Upper lobe of left lung (tissue), 4 donors: ENCODE data around the gene BPTF.

Experiments used
- CTCF ChIP-seq, 6 experiments: fragments of 450-650 bp in 4 of 6; fragments of 200-600 bp in 2 of 6; sonication (generic) in 2 of 6; IDR thresholded peaks; one replicate each; pipeline ENCODE4 v1.5.1; 2016 to 2019; ENCODE audit warnings: antibody characterized with exemption in 6 of 6
- EP300 ChIP-seq, 4 donors: sonication (generic); formaldehyde crosslinking; IDR thresholded peaks; one replicate each; pipeline ENCODE4 v1.5.1; 2017; ENCODE audit warnings: antibody characterized with exemption in 4 of 4, control low read depth in 2 of 4
- POLR2A ChIP-seq, 4 donors: fragments of 450-650 bp; IDR thresholded peaks; one replicate each; pipeline ENCODE4 v1.5.1; 2016 to 2017; ENCODE audit warnings: antibody characterized with exemption in 4 of 4, mild to moderate bottlenecking in 2 of 4
- POLR2AphosphoS5 ChIP-seq, 2 donors: sonication (generic); formaldehyde crosslinking; IDR thresholded peaks; one replicate each; pipeline ENCODE4 v1.5.1; 2017; ENCODE audit warnings: antibody characterized with exemption in 2 of 2

- TF ChIP-seq CTCF (IDR thresholded peaks at IDR 0.05) (no peak), EP300 (IDR thresholded peaks at IDR 0.05) (no peak), POLR2A (IDR thresholded peaks at IDR 0.05) (no peak), POLR2AphosphoS5 (IDR thresholded peaks at IDR 0.05) (no peak)
These were observed 170.4 kb downstream of the BPTF start for GRCh38 chr17:67995570-67996263.
